SU-DHL-6 (cell line): Measurements from ENCODE around the gene OR51B2.

Experiments used
- CTCF ChIP-seq: fragments of 200-600 bp; sonication (generic); IDR thresholded peaks from one replicate; pipeline ENCODE4 v1.5.1; 2017; ENCODE audit warnings: antibody characterized with exemption, mild to moderate bottlenecking, low read length, moderate library complexity; ENCODE audit not compliant: insufficient read depth, poor library complexity, severe bottlenecking
- EZH2phosphoT487 ChIP-seq: fragments of 200-600 bp; sonication (generic), shearing (Covaris generic); conservative IDR thresholded peaks from 2 replicates; pipeline ENCODE4 v1.6.1; 2018; ENCODE audit warnings: mild to moderate bottlenecking, antibody characterized with exemption, low read length, moderate library complexity, mixed read lengths

- TF ChIP-seq CTCF, result no peak
- TF ChIP-seq EZH2phosphoT487, result no peak
Observed at GRCh38 chr11:5301846-5302245, 22.3 kb downstream of the OR51B2 start, which contains the start of gene OR51B4.
